Panc1 (cell line): Measurements from ENCODE around the gene PPP1R15A. TPM values are rescaled to one million over a fixed set of nuclear protein-coding genes. Genes with fewer than 3 reads are reported as not detected.
"Not testable (repeated sequence)": the region's sequence is repeated elsewhere in the genome, so short reads cannot be mapped to it uniquely, and the experiment has no call there.

ENCODE experiments used
- ATAC-seq: fragments of 200-7000 bp; cut with Tn5 transposase; 2 replicates; pipeline ENCODE4 v1.9.1; 2020; ENCODE audit warnings: mild to moderate bottlenecking, moderate library complexity
- BruUV-seq: library from RNA; stranded (reverse); fragments of 400-500 nt; replicated peaks from 2 replicates; lab custom pipeline; 2021; lab: Mats Ljungman, UMichigan
- CTCF ChIA-PET: fragments of 300-600 bp; sonication (Branson Sonifier 250); formaldehyde crosslinking; loops from one replicate; lab custom pipeline; 2022; ENCODE audit warnings: antibody characterized with exemption; lab: Charles Lee
- POLR2A ChIA-PET: fragments of 300-600 bp; sonication (Branson Sonifier 250); formaldehyde crosslinking; loops from one replicate; lab custom pipeline; 2022; ENCODE audit warnings: antibody characterized with exemption; lab: Charles Lee
- DNase-seq: peaks from one replicate; pipeline ENCODE4 v3.0.0-alpha.2; 2010; ENCODE audit warnings: low read depth, low spot score
- H3K27ac ChIP-seq: 2 replicates; pipeline ENCODE4 v1.5.1; 2011; ENCODE audit warnings: mild to moderate bottlenecking, low read length, inconsistent platforms
- H3K27me3 ChIP-seq: fragments of 200-500 bp; sonication (Bioruptor generic); 2 replicates; pipeline ENCODE4 v1.6.0; 2014; ENCODE audit warnings: low read length, inconsistent platforms; ENCODE audit not compliant: control insufficient read depth, insufficient read depth
- H3K36me3 ChIP-seq: fragments of 200-500 bp; sonication (Bioruptor generic); 2 replicates; pipeline ENCODE4 v1.5.1; 2014; ENCODE audit warnings: inconsistent platforms, mild to moderate bottlenecking, low read length, moderate library complexity; ENCODE audit not compliant: control insufficient read depth, insufficient read depth
- H3K4me1 ChIP-seq: 2 replicates; pipeline ENCODE4 v1.5.1; 2011; ENCODE audit warnings: inconsistent platforms, mild to moderate bottlenecking, low read length, moderate library complexity; ENCODE audit not compliant: control insufficient read depth, insufficient read depth
- H3K4me3 ChIP-seq, 2 experiments: 2 replicates each; pipeline ENCODE4 v1.5.1; 2011 to 2012; ENCODE audit warnings: low read depth in 2 of 2, low read length in 2 of 2, mild to moderate bottlenecking in 2 of 2, inconsistent platforms in 1 of 2, moderate library complexity in 1 of 2
- H3K9me3 ChIP-seq: fragments of 200-500 bp; sonication (Bioruptor generic); 2 replicates; pipeline ENCODE4 v1.5.1; 2014; ENCODE audit warnings: low read depth, mild to moderate bottlenecking, inconsistent platforms, low read length, moderate library complexity; ENCODE audit not compliant: control insufficient read depth, insufficient read depth
- CTCF ChIP-seq: fragments of 450-650 bp; IDR thresholded peaks from 2 replicates; pipeline ENCODE4 v1.5.1; 2017; ENCODE audit warnings: mild to moderate bottlenecking
- POLR2AphosphoS5 ChIP-seq: IDR thresholded peaks from 2 replicates; pipeline ENCODE4 v1.6.1; 2012; ENCODE audit warnings: mild to moderate bottlenecking, low read depth, low read length, moderate library complexity
- REST ChIP-seq, 2 experiments: IDR thresholded peaks; 2 replicates each; pipeline ENCODE4 v1.6.1; 2011 to 2012; ENCODE audit warnings: low read depth in 2 of 2, control low read depth in 1 of 2, low read length in 1 of 2, mild to moderate bottlenecking in 1 of 2, moderate library complexity in 1 of 2; ENCODE audit not compliant: insufficient read depth in 1 of 2
- SIN3A ChIP-seq: IDR thresholded peaks from 2 replicates; pipeline ENCODE4 v1.6.1; 2012; ENCODE audit warnings: low read depth, mild to moderate bottlenecking, low read length, moderate library complexity, borderline replicate concordance; ENCODE audit not compliant: insufficient read depth
- TCF7L2 ChIP-seq: IDR thresholded peaks from 2 replicates; pipeline ENCODE4 v1.6.1; 2011; ENCODE audit warnings: mild to moderate bottlenecking, low read depth, low read length, inconsistent platforms
- in situ Hi-C: cut with HindIII; loops from 2 replicates; pipeline ENCODE4 v1.10.0; 2016; ENCODE audit warnings: low sequenced_read_pairs, low pct_unique_long_range_greater_than_20kb
- intact Hi-C: fragments of 100-400 bp; cut with micrococcal nuclease; formaldehyde crosslinking; loops from one replicate; pipeline ENCODE4 v1.10.0; 2022; ENCODE audit not compliant: unreplicated experiment
- total RNA-seq: library from RNA; stranded (reverse); gene quantifications from one replicate; pipeline ENCODE4 v1.2.1, GENCODE V29; 2021; ENCODE audit not compliant: unreplicated experiment

The PPP1R15A gene
- total RNA-seq, 1 experiment from 2014 or later: 27.1 TPM

DNA sequence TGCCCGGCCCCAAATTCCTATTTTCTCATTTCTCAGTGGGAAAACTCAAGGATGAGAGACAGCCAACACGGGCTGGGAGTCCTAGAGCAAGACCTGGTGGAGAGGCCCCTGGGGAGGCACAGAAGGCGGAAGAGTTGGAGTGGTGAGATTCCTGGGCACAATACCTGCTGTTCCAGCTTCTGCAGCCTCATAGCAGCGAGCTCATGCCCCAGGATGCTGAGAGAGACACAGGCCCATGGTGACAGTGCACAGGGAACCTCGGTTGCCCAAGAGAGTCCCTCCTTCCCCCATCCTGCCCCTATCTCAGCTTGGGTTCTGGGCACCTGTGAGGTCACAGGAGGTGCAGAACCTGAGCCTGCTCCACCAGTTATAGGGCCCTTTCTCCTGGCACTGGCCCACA is 25.0 kb downstream of the PPP1R15A start:
- intact Hi-C loops (no loop called here), in situ Hi-C loops (no loop called here)
- H3K4me1 ChIP-seq: 0 out of 2 replicates have a peak, but pooled peaks cover 3% of the 10 kb centered on the region
- H3K4me3 ChIP-seq: no peak overlapping the region
- POLR2A ChIA-PET: no interaction called here
- TF ChIP-seq SIN3A (no peak), TCF7L2 (no peak), CTCF (no peak), REST (IDR thresholded peaks at IDR 0.05; ENCODE audit: insufficient read depth in 1 of 2, low read depth in 2 of 2, low read length in 1 of 2) (no peak), POLR2AphosphoS5 (no peak)
- ATAC-seq (no peak), DNase-seq (no peak)
- BruUV-seq: no TSS peak
- no peaks in the 10 kb centered on the region for H3K27me3 ChIP-seq
- CTCF ChIA-PET: no interaction called here
- no peak overlapping the region for H3K27ac ChIP-seq
- no peaks in the 10 kb centered on the region for H3K36me3 ChIP-seq
- H3K9me3 ChIP-seq: no peaks in the 10 kb centered on the region

GRCh38 chr19:48899386-48899749 is 27.1 kb downstream of the PPP1R15A start:
- intact Hi-C loops, H3K36me3 ChIP-seq, H3K27me3 ChIP-seq, H3K9me3 ChIP-seq, BruUV-seq, DNase-seq, in situ Hi-C loops, ATAC-seq, H3K4me1 ChIP-seq, POLR2A ChIA-PET: not testable (repeated sequence)
- peak overlapping the region; percentile 86; the same call in 1 of the 2 replicates for H3K27ac ChIP-seq
- CTCF ChIA-PET: interaction anchor here (0.5 to 0.6 kb wide), 2 partner anchors 12 to 222 kb away, joined by 3 to 9 read pairs; no protein-coding TSS in a partner anchor
- H3K4me3 ChIP-seq: peak overlapping the region; percentile 86 to 93

DNA sequence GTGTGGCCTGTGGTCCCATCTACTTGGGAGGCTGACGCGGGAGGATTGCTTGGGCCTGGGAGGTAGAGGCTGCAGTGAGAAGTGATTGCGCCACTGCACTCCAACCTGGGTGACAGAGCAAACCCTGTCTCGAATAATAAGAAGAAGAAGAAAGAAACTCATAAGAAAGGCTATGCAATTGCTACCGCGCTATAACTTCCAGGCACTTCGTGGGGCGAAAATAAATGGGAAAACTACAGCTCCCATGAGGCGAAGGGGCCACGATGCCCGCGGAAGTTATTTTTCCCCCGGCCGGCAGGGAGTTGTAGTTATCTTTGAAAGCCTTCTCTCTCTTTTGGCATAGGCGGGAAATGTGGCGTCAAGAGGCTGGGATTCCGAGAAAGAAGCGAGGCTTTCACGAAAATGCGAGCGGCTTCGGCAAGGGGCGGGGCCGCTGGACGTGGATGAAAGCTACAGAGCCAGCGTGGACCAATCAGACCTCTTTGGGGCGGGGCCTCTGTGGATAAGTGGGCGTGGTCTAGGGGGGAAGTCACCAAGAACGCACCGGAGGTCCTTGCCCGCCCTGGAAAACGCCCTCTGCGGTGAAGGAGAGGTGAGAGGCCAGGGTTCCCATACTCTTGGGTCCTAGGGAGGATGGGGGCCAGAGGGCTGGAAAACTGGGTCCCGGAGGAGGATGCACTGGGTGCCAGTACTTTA is 27.7 kb downstream of the PPP1R15A start, which contains the start of gene NUCB1:
Gene NUCB1, plus strand, starts transcription at position 532 of the 696 bp plus-strand sequence. CDS start 485 bp downstream, outside the sequence.
- BruUV-seq: no TSS peak
- TF ChIP-seq TCF7L2 (peak; percentile 70; the same call in 1 of the 2 replicates), REST (IDR thresholded peaks at IDR 0.05; ENCODE audit: insufficient read depth in 1 of 2, low read depth in 2 of 2, low read length in 1 of 2) (no peak)
- peak within 1 kb of the TSS; percentile 86 to 93 for H3K4me3 ChIP-seq
- no peaks in the 10 kb centered on the region for H3K9me3 ChIP-seq
- H3K36me3 ChIP-seq: no peaks in the 10 kb centered on the region
- peak; percentile 98 for ATAC-seq
- DNase-seq: peak; percentile 79
- ChIA-PET POLR2A (interaction anchor here (0.5 kb wide), 1 partner anchor 18 kb away, joined by 8 read pairs; no protein-coding TSS in a partner anchor), CTCF (interaction anchor here (0.5 to 0.6 kb wide), 2 partner anchors 11 to 222 kb away, joined by 3 to 9 read pairs; no protein-coding TSS in a partner anchor)
- in situ Hi-C loops: no loop called here
- H3K27ac ChIP-seq: peak within 1 kb of the TSS; percentile 86
- H3K4me1 ChIP-seq: 0 out of 2 replicates have a peak, but pooled peaks cover 3% of the 10 kb centered on the region
- H3K27me3 ChIP-seq: no peaks in the 10 kb centered on the region
- intact Hi-C loops: no loop called here
